ENCODE results near the gene AGBL5.

DNA sequence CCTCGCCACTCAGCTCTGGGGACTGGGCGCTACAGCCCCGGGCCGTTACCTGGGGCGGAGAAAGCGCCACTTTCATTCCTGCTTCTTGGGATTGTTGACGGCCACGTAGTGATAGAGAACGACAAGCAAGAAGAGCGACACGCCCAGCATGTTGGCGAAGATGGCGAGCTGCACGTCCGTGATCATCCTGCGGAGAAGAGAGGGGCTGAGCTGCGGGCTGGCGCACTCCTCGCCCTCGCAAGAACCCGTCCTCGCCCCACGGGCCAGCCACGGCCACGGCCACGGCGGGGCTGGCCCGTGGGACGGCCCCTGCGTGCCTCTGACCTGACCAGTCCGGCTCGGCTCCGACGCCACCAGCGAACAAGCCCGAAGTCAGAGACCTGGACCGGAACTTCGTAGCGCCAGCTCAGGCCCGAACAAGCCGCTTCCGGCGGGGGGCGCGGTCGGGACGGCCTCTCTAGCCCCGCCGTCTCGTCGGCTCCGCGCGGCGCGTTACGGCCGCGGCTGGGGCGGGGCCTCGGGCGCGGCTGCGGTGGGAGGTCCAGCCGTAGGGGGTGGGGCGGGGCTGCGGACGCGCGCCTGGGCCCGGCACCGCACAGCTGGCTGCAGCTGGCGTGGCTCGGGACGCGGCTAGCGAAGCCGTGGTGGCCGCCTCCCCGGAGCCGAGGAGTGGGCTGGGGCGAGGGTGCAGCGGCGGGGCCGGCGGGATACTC lies 20.0 kb downstream of the AGBL5 start, which contains the start of gene OST4:
- no peak for TF ChIP-seq CTCF (IDR thresholded peaks at IDR 0.05)
- TF ChIP-seq EZH2 (IDR thresholded peaks at IDR 0.05; ENCODE audit: borderline replicate concordance, insufficient read depth, low read depth, low read length, poor library complexity, severe bottlenecking) = no peak
